CD4-positive, alpha-beta T cell (primary cell): ENCODE results near the gene PPP1R37. TPM values are rescaled to one million over a fixed set of nuclear protein-coding genes. Genes with fewer than 3 reads are reported as not detected.

ENCODE experiments used
- ATAC-seq: fragments of 200-7000 bp; cut with Tn5 transposase; one replicate; pipeline ENCODE4 v1.10.0; 2022; ENCODE audit warnings: mild to moderate bottlenecking; ENCODE audit not compliant: poor library complexity
- CTCF ChIA-PET: fragments of 350-600 bp; sonication (Branson Sonifier 250); formaldehyde crosslinking; loops from one replicate; lab custom pipeline; 2021; ENCODE audit warnings: antibody characterized with exemption, inconsistent platforms; lab: Charles Lee
- POLR2A ChIA-PET: fragments of 350-600 bp; sonication (Branson Sonifier 250); formaldehyde crosslinking; loops from one replicate; lab custom pipeline; 2021; ENCODE audit warnings: antibody characterized with exemption, inconsistent platforms; lab: Charles Lee
- DNase-seq, 14 experiments: peaks; one replicate each; pipeline ENCODE4 v3.0.0-alpha.2; 2013 to 2020; ENCODE audit warnings: mixed read lengths in 2 of 14
- H3K27ac ChIP-seq, 2 donors: one replicate each; pipeline versions ENCODE4 v1.5.1 to v1.7.0; 2013; ENCODE audit warnings: low read length in 2 of 2, low read depth in 1 of 2, mild to moderate bottlenecking in 1 of 2
- H3K27me3 ChIP-seq, 2 experiments: 1 replicate in 1 of 2; 2 replicates in 1 of 2; pipeline versions ENCODE4 v1.6.1 to v1.7.0; 2013; ENCODE audit warnings: low read length in 2 of 2, control low read depth in 1 of 2, mild to moderate bottlenecking in 1 of 2, moderate library complexity in 1 of 2; ENCODE audit not compliant: insufficient read depth in 2 of 2, control insufficient read depth in 1 of 2
- H3K36me3 ChIP-seq: one replicate; pipeline ENCODE4 v1.6.1; 2013; ENCODE audit warnings: low read length, control low read depth; ENCODE audit not compliant: insufficient read depth
- H3K4me1 ChIP-seq: one replicate; pipeline ENCODE4 v1.6.1; 2013; ENCODE audit warnings: low read length, control low read depth; ENCODE audit not compliant: insufficient read depth
- H3K4me3 ChIP-seq: one replicate; pipeline ENCODE4 v1.5.1; 2013; ENCODE audit warnings: mild to moderate bottlenecking, low read length, moderate library complexity
- H3K9me3 ChIP-seq, 2 experiments: 1 replicate in 1 of 2; 2 replicates in 1 of 2; pipeline versions ENCODE4 v1.6.1 to v1.7.0; 2013; ENCODE audit warnings: low read length in 2 of 2, mild to moderate bottlenecking in 2 of 2, control low read depth in 1 of 2, moderate library complexity in 1 of 2; ENCODE audit not compliant: control insufficient read depth in 1 of 2, insufficient read depth in 1 of 2
- H3K27ac Mint-ChIP-seq: one replicate; pipeline ENCODE4 v1.8.0; 2020; ENCODE audit warnings: mixed read lengths
- H3K27me3 Mint-ChIP-seq: one replicate; pipeline ENCODE4 v1.8.0; 2021; ENCODE audit warnings: mixed read lengths
- H3K36me3 Mint-ChIP-seq: one replicate; pipeline ENCODE4 v1.8.0; 2021; ENCODE audit warnings: low read depth, mixed read lengths
- H3K4me1 Mint-ChIP-seq: one replicate; pipeline ENCODE4 v1.8.0; 2021; ENCODE audit warnings: low read depth, mixed read lengths
- H3K4me3 Mint-ChIP-seq: one replicate; pipeline ENCODE4 v1.8.0; 2020; ENCODE audit warnings: mild to moderate bottlenecking, mixed read lengths
- H3K9me3 Mint-ChIP-seq: one replicate; pipeline ENCODE4 v1.8.0; 2020; ENCODE audit warnings: mixed read lengths
- intact Hi-C, 2 experiments: fragments of 100-400 bp; cut with DNase I in 1 of 2; cut with micrococcal nuclease in 1 of 2; formaldehyde crosslinking; loops; one replicate each; pipeline versions ENCODE4 v1.15.1 to v1.9.0; 2023 to 2025; cut with DNase I, micrococcal nuclease
- total RNA-seq, 174 experiments: library from RNA in 2 of 174; stranded (reverse) in 2 of 174; gene quantifications; one replicate each; pipeline ENCODE4 v1.2.3 and lab custom pipeline; 2021 to 2026
- TF ChIP-seq, protein P1 (sequence below): fragments of 200-600 bp; IDR thresholded peaks from one replicate; pipeline ENCODE4 v1.8.0; 2022; ENCODE audit warnings: antibody characterized with exemption, mild to moderate bottlenecking

The PPP1R37 gene
- total RNA-seq, 2 experiments from 2014 or later, result 17.2 to 19.6 TPM

DNA sequence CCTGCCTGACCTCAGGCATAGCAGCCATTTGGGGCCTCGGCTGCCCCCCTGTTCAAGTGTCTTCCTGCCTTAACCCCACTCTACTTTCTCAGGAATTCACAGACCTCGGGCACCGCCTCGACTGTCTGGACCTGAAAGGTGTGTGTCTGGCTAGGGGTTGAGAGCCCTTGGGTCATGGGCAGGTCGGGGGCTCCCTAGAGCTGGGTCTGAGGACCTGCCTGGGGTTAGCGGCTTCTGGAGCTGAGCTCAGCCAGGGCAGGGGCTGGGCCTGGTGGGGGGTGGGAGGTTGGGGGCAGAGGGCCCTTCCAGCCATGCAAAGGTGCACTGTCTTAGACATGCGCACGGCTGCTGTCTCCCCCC lies 47.1 kb downstream of the PPP1R37 start:
- ChIA-PET CTCF (no interaction called here), POLR2A (no interaction called here)
- H3K27me3 ChIP-seq, result no peaks in the 10 kb centered on the region
- Mint-ChIP-seq H3K36me3 (peaks cover 17% of the 10 kb centered on the region), H3K27ac (no peak overlapping the region), H3K9me3 (no peaks in the 10 kb centered on the region), H3K27me3 (no peaks in the 10 kb centered on the region), H3K4me1 (no peaks in the 10 kb centered on the region), H3K4me3 (no peak overlapping the region)
- TF ChIP-seq, protein P1, sequence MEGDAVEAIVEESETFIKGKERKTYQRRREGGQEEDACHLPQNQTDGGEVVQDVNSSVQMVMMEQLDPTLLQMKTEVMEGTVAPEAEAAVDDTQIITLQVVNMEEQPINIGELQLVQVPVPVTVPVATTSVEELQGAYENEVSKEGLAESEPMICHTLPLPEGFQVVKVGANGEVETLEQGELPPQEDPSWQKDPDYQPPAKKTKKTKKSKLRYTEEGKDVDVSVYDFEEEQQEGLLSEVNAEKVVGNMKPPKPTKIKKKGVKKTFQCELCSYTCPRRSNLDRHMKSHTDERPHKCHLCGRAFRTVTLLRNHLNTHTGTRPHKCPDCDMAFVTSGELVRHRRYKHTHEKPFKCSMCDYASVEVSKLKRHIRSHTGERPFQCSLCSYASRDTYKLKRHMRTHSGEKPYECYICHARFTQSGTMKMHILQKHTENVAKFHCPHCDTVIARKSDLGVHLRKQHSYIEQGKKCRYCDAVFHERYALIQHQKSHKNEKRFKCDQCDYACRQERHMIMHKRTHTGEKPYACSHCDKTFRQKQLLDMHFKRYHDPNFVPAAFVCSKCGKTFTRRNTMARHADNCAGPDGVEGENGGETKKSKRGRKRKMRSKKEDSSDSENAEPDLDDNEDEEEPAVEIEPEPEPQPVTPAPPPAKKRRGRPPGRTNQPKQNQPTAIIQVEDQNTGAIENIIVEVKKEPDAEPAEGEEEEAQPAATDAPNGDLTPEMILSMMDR, result no peak
- intact Hi-C loops, result no loop called here
- no peak overlapping the region for H3K4me3 ChIP-seq
- peaks cover 33% of the 10 kb centered on the region for H3K36me3 ChIP-seq
- no peaks in the 10 kb centered on the region for H3K4me1 ChIP-seq
- no peak for ATAC-seq
- no peaks in the 10 kb centered on the region for H3K9me3 ChIP-seq
- DNase-seq, result no peak
- no peak overlapping the region for H3K27ac ChIP-seq

- H3K27me3 Mint-ChIP-seq, result no peaks in the 10 kb centered on the region
- H3K4me3 ChIP-seq, result no peak overlapping the region
- no peaks in the 10 kb centered on the region for H3K4me1 Mint-ChIP-seq
- H3K4me1 ChIP-seq, result no peaks in the 10 kb centered on the region
- H3K9me3 ChIP-seq, result no peaks in the 10 kb centered on the region
- peaks cover 33% of the 10 kb centered on the region for H3K36me3 ChIP-seq
- no peak for ATAC-seq
- DNase-seq, result no peak
- no peak overlapping the region for H3K27ac Mint-ChIP-seq
- CTCF ChIA-PET, result no interaction called here
- TF ChIP-seq, protein P1, result no peak
- H3K9me3 Mint-ChIP-seq, result no peaks in the 10 kb centered on the region
- peaks cover 17% of the 10 kb centered on the region for H3K36me3 Mint-ChIP-seq
- H3K4me3 Mint-ChIP-seq, result no peak overlapping the region
- intact Hi-C loops, result no loop called here
- POLR2A ChIA-PET, result no interaction called here
- no peaks in the 10 kb centered on the region for H3K27me3 ChIP-seq
- H3K27ac ChIP-seq, result no peak overlapping the region
These were observed 47.6 kb downstream of the PPP1R37 start for GRCh38 chr19:45140533-45140932.

DNA sequence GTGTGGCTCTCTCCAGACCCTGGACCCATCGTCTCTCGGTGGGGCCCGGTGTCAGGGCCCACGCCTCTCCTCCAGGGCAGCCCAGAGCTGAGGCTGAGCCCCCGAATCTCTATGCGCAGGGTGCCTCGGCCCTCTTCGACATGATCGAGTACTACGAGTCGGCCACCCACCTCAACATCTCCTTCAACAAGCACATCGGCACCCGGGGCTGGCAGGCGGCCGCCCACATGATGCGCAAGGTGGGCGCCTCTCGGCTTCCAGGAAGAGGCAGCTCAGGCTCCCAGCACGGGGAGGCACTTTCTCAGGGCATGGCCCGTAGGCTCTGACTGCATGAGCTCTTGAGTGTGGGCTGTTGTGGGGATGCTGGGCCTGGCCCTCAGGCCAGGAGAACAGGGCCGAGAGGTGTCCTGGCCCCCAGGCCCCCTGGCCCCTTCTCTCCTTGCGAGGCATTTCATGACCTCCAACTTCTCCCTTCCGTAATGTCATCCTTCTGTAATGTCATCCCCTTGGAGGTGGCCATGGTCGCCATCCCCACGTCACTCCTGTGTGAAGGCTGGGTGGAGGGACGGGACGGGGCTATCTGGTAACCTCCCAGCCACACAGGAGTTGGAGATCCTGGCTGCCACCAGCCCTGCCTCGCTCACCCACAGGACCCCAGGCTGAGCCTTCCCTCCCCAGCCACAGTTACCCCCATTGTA lies 48.4 kb downstream of the PPP1R37 start:
- Histone ChIP-seq H3K4me3 (no peak overlapping the region), H3K4me1 (no peaks in the 10 kb centered on the region), H3K27me3 (no peaks in the 10 kb centered on the region), H3K27ac (no peak overlapping the region), H3K9me3 (no peaks in the 10 kb centered on the region), H3K36me3 (peaks cover 39% of the 10 kb centered on the region)
- H3K4me3 Mint-ChIP-seq, result no peak overlapping the region
- H3K27me3 Mint-ChIP-seq, result no peaks in the 10 kb centered on the region
- ChIA-PET CTCF (no interaction called here), POLR2A (no interaction called here)
- intact Hi-C loops, result no loop called here
- H3K27ac Mint-ChIP-seq, result no peak overlapping the region
- DNase-seq, result no peak
- H3K36me3 Mint-ChIP-seq, result peaks cover 17% of the 10 kb centered on the region
- no peak for ATAC-seq
- H3K9me3 Mint-ChIP-seq, result no peaks in the 10 kb centered on the region
- H3K4me1 Mint-ChIP-seq, result no peaks in the 10 kb centered on the region
- TF ChIP-seq, protein P1, result no peak
